D721Med (cell line): ENCODE data around the gene UTF1.

Experiments used
- DNase-seq: peaks from one replicate; pipeline ENCODE4 v3.0.0; 2011; ENCODE audit warnings: low spot score; ENCODE audit not compliant: insufficient read length
- FAIRE-seq: peaks from 2 replicates; lab custom pipeline; 2011; peaks lifted over from hg19 to GRCh38; lab: Jason Lieb, UNC
- TF ChIP-seq, protein P1 (sequence below): IDR thresholded peaks from 2 replicates; pipeline ENCODE4 v1.5.1; 2012; ENCODE audit warnings: mild to moderate bottlenecking, control low read depth; ENCODE audit not compliant: insufficient read depth; ENCODE audit errors: missing control alignments

UTF1 gene

DNA sequence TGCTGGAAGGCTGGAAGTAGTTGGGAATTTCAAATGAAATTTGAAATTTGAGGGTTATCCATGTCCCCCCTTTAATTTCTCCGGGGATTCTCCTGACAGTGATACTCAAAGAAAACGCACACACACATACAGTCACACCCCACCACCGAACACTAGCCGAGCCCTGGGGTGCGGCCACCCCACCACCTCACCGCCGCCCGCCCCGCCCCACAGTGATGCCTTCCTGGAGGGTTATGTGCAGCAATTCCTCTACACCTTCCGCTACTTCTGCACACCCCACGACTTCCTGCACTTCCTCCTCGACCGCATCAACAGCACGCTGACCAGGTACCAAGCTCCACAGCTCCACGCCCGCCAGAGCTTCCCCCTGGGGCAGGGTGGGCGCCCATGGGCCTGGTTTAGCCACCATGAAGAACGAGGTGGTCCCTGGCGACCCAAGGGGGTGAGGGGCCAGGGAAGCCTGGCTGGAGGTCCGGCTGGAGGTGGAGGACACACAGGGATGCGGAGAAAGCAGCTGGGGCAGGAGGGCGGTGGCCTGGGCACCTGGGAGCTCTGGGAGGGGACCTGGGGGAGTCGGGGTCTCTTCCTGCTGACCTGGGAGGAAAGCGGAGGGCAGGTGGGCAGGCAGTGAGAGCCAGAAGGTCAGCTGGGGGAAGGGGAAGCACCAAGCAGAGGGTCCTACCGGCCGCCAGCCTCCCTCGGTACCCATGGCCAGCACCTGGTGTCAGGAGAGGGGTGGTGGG, 19.4 kb upstream of the UTF1 start:
- DNase-seq = no peak
- FAIRE-seq = no peak
- TF ChIP-seq, protein P1, sequence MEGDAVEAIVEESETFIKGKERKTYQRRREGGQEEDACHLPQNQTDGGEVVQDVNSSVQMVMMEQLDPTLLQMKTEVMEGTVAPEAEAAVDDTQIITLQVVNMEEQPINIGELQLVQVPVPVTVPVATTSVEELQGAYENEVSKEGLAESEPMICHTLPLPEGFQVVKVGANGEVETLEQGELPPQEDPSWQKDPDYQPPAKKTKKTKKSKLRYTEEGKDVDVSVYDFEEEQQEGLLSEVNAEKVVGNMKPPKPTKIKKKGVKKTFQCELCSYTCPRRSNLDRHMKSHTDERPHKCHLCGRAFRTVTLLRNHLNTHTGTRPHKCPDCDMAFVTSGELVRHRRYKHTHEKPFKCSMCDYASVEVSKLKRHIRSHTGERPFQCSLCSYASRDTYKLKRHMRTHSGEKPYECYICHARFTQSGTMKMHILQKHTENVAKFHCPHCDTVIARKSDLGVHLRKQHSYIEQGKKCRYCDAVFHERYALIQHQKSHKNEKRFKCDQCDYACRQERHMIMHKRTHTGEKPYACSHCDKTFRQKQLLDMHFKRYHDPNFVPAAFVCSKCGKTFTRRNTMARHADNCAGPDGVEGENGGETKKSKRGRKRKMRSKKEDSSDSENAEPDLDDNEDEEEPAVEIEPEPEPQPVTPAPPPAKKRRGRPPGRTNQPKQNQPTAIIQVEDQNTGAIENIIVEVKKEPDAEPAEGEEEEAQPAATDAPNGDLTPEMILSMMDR = no peak

DNA sequence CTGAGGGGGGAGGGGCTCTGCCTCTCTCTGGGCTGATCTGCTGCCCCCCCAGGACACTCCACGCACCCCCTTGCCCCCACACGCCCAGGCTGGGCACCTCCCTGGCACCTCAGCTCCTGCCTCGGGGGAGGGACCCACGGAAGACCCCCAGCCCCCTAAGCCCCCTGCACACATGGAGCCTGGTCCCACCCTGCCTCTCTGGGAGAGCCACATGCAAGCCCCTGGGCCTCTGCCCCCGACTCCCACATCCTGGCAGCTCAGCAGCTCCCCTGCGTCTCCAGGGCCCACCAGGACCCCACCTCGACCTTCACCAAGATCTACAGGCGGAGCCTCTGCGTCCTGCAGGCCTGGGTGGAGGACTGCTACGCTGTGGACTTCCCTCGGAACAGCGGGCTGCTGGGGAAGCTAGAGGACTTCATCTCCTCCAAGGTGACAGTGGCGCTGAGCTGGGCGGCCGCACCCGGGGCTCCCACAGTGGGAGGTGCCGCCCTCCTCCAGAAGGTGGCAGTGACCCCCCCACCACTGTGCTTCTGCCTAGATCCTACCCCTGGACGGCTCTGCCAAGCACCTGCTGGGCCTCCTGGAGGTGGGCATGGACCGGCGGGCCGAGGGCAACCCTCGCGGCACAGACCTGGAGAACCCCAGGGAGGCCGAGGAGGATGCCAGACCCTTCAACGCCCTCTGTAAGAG, 18.7 kb upstream of the UTF1 start:
- TF ChIP-seq, protein P1 = no peak
- DNase-seq (no peak), FAIRE-seq (no peak)

DNA sequence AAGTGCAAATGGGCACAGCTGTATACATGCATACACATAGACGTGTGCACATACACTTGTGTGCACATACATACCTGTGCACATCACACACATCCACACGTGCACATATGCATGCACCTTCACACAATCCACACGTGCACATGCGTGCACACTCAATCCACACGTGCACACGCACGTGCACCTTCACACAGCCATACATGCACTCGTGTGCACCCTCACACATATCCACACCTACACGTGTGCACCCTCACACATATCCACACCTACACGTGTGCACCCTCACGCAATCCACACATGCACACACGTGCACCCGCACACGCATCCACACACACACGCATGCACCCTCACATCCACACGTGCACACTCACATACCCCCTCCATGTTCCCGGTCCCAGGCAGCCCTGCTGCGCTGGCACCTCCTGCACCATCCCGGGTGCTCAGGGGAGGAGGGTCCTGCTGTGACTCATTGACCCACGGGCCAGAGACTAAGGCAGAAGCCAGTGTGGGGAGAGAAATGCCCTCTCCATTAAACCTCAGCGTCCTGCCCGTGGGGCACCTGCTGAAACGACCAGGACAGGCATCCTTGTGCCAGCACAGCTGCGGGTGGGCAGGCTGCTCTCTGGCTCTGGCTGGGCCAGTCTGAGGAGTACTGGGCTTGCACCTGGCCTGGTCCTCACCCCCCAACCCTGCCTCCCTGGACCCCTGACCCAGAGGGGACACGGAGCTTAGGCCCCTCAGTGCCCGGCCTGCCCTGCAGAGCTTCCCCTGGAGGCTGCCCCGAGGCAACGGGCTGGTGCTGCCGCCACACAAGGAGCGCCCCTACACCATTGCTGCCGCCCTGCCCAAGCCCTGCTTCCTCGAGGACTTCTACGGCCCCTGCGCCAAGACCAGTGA, 17.8 kb upstream of the UTF1 start:
- DNase-seq (no peak), FAIRE-seq (no peak)
- TF ChIP-seq, protein P1 = no peak

DNA sequence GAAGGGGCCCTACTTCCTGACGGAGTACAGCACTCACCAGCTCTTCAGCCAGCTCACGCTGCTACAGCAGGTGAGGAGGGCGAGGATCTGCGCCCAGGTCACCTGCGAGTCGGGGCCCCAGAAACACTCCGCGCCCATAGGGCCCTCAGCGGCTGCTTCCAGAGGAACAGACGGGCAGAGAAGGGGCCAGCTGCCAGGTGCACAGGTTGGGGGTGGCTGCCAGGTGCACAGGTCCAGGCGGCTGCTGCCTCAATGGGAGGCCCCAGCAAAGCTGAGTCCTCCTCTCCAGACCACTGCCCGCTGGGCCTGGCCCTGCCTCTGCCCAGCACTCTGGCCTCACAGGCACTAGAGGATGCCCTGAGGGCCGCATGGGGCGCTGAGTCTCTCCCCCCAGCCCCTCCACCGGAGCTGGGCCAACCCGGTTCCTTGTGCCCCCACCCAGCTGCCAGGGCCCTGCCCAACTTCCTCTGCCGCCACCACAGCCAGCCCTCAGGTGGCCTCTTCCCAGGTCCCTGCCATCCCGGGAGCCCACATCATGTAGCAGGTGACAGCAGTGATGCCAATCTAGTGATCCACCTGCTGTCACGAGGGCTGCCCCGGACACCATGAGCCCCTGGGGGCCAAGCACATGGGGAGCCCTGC, 17.0 kb upstream of the UTF1 start:
- TF ChIP-seq, protein P1 = no peak
- FAIRE-seq (no peak), DNase-seq (no peak)

DNA sequence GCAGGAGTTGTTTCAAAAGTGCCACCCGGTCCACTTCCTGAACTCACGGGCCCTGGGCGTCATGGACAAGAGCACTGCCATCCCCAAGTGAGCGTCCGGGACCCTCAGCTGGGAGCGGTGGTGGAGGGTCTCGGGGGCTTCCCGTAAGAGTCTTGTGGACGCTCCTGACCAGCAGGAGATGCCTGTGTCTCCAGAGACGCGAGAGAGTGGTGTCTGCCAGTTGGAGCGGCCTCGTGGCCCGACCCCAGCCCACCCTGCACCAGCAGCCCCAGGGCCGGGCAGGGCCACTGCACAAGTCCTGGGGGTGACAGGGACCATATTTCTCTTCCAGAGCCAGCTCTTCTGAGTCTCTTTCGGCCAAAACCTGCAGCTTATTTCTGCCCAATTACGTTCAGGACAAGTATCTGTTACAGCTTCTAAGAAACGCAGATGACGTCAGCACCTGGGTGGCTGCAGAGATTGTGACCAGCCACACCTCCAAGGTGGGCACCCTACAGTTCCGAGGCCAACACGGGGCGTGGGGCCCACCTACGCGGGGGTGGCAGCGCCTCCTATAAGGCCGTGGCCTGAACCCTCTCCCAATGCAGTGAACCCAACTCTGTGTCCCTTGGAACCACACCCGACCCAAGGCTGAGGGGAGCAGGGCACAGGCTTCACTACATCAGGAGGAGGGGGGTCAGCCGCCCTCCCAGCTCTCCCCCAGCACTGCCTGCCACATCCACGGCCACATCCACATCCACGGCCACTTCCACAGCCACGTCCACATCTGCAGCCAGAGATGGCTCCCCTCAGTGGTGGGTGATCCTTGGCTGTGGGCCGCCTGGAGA, 16.2 kb upstream of the UTF1 start:
- FAIRE-seq (no peak), DNase-seq (no peak)
- TF ChIP-seq, protein P1 = no peak
